GM12878 (cell line): Measurements from ENCODE around the gene CCN6. TPM values are rescaled to one million over a fixed set of nuclear protein-coding genes. Genes with fewer than 3 reads are reported as not detected.

Source experiments
- ATAC-seq: fragments of 200-7000 bp; cut with Tn5 transposase; 3 replicates; pipeline ENCODE4 v1.9.1; 2020; ENCODE audit warnings: mild to moderate bottlenecking, moderate library complexity
- BruUV-seq: library from RNA; stranded (reverse); fragments of 400-500 nt; replicated peaks from 2 replicates; lab custom pipeline; 2021; lab: Mats Ljungman, UMichigan
- CTCF ChIA-PET: fragments of 300-600 bp; sonication (Branson Sonifier 250); formaldehyde crosslinking; extraction: SDS; loops from one replicate; lab custom pipeline; 2021; ENCODE audit warnings: inconsistent platforms; lab: Yijun Ruan, JAX
- POLR2A ChIA-PET: fragments of 350-600 bp; formaldehyde crosslinking; extraction: SDS; loops from one replicate; lab custom pipeline; 2021; ENCODE audit warnings: inconsistent platforms; lab: Charles Lee
- RAD21 ChIA-PET: fragments of 300-600 bp; sonication (Branson Sonifier 250); formaldehyde crosslinking; loops from one replicate; lab custom pipeline; 2023; ENCODE audit warnings: antibody characterized with exemption; ENCODE audit not compliant: unreplicated experiment; lab: Charles Lee
- SMC1A ChIA-PET: fragments of 300-600 bp; sonication (Branson Sonifier 250); formaldehyde crosslinking; loops from one replicate; lab custom pipeline; 2023; ENCODE audit not compliant: unreplicated experiment, uncharacterized antibody; lab: Charles Lee
- DNase-seq: peaks from one replicate; pipeline ENCODE4 v3.0.0-alpha.2; 2011; ENCODE audit warnings: low read depth, low spot score
- FAIRE-seq: peaks from 3 replicates; lab custom pipeline; 2011; peaks lifted over from hg19 to GRCh38; lab: Jason Lieb, UNC
- H2AFZ ChIP-seq: 2 replicates; pipeline ENCODE4 v1.6.0; 2011; ENCODE audit warnings: low read depth, low read length, control low read depth; ENCODE audit not compliant: control insufficient read depth
- H3K27ac ChIP-seq: 2 replicates; pipeline ENCODE4 v1.5.1; 2011; ENCODE audit warnings: control low read depth; ENCODE audit not compliant: control insufficient read depth, insufficient read depth
- H3K27me3 ChIP-seq, 2 experiments: replicated peaks in 1 of 2; 2 replicates each; pipeline versions ENCODE4 v1.6.0 to v1.6.1; 2011; ENCODE audit warnings: low read length in 1 of 2; ENCODE audit not compliant: control insufficient read depth in 2 of 2, insufficient read depth in 2 of 2
- H3K36me3 ChIP-seq, 2 experiments: 2 replicates each; pipeline ENCODE4 v1.5.1; 2011; ENCODE audit warnings: low read length in 1 of 2; ENCODE audit not compliant: control insufficient read depth in 2 of 2, insufficient read depth in 2 of 2
- H3K4me1 ChIP-seq: 2 replicates; pipeline ENCODE4 v1.6.1; 2011; ENCODE audit warnings: mild to moderate bottlenecking, low read length, moderate library complexity, mixed read lengths; ENCODE audit not compliant: control insufficient read depth, insufficient read depth
- H3K4me2 ChIP-seq: 2 replicates; pipeline ENCODE4 v1.6.0; 2011; ENCODE audit warnings: control low read depth; ENCODE audit not compliant: control insufficient read depth, insufficient read depth
- H3K4me3 ChIP-seq: fragments of 200-600 bp; sonication (generic); 2 replicates; pipeline ENCODE4 v1.5.1; 2016
- H3K79me2 ChIP-seq: 2 replicates; pipeline ENCODE4 v1.6.0; 2011; ENCODE audit warnings: low read length; ENCODE audit not compliant: control insufficient read depth, insufficient read depth
- H3K9ac ChIP-seq: 2 replicates; pipeline ENCODE4 v1.8.0; 2011; ENCODE audit warnings: low read length, control low read depth, mixed read lengths; ENCODE audit not compliant: control insufficient read depth, insufficient read depth
- H3K9me3 ChIP-seq: replicated peaks from 3 replicates; pipeline ENCODE4 v1.5.1; 2011; ENCODE audit warnings: mild to moderate bottlenecking, low read length; ENCODE audit not compliant: control insufficient read depth, insufficient read depth
- H4K20me1 ChIP-seq: 2 replicates; pipeline ENCODE4 v1.6.0; 2011; ENCODE audit not compliant: control insufficient read depth, insufficient read depth
- ASH2L ChIP-seq: fragments of 300-600, 200-600 bp; sonication (generic); IDR thresholded peaks from 2 replicates; pipeline ENCODE4 v1.6.1; 2017; ENCODE audit warnings: low read depth, mild to moderate bottlenecking, borderline replicate concordance
- ATF7 ChIP-seq: fragments of 450-650 bp; IDR thresholded peaks from 2 replicates; pipeline ENCODE4 v1.6.1; 2016; ENCODE audit warnings: low read depth, mild to moderate bottlenecking
- EED ChIP-seq: sonication (generic); IDR thresholded peaks from 2 replicates; pipeline ENCODE4 v1.6.1; 2016; ENCODE audit warnings: antibody characterized with exemption, low read depth
- EGR1 ChIP-seq, 2 experiments: IDR thresholded peaks; 1 replicate in 1 of 2; 2 replicates in 1 of 2; pipeline ENCODE4 v1.6.1; 2011 to 2012; ENCODE audit warnings: low read depth in 2 of 2, low read length in 2 of 2, borderline replicate concordance in 1 of 2, mild to moderate bottlenecking in 1 of 2, moderate library complexity in 1 of 2
- MXI1 ChIP-seq: fragments of 150-350 bp; IDR thresholded peaks from 2 replicates; pipeline ENCODE4 v1.6.1; 2011; ENCODE audit warnings: low read depth, mild to moderate bottlenecking, inconsistent platforms, low read length, improper control_type of control experiment
- NFIC ChIP-seq: IDR thresholded peaks from 2 replicates; pipeline ENCODE4 v1.6.1; 2012; ENCODE audit warnings: low read depth, mild to moderate bottlenecking, inconsistent platforms, low read length, moderate library complexity
- SRF ChIP-seq, 2 experiments: IDR thresholded peaks; 2 replicates each; pipeline ENCODE4 v1.6.1; 2011; ENCODE audit warnings: low read depth in 2 of 2, low read length in 2 of 2, mild to moderate bottlenecking in 1 of 2, moderate library complexity in 1 of 2
- TCF12 ChIP-seq: IDR thresholded peaks from 2 replicates; pipeline ENCODE4 v1.6.1; 2011; ENCODE audit warnings: low read depth, mild to moderate bottlenecking, low read length
- ZNF217 ChIP-seq: fragments of 450-650 bp; IDR thresholded peaks from 2 replicates; pipeline ENCODE4 v1.6.1; 2017; ENCODE audit warnings: antibody characterized with exemption, mild to moderate bottlenecking
- WGBS: methylation state at CpG from one replicate; pipeline ENCODE4 v1.1.6; 2016; ENCODE audit warnings: low lambda C conversion rate; ENCODE audit not compliant: insufficient replicate concordance, insufficient coverage; ENCODE audit errors: missing lambda C conversion rate; 5-methylcytosine and 5-hydroxymethylcytosine counted together
- in situ Hi-C: fragments of 300-500 bp; cut with MboI; formaldehyde crosslinking; loops from 9 replicates; pipeline ENCODE4 v1.14.3; 2018; ENCODE audit warnings: mixed read lengths
- intact Hi-C: fragments of 100-400 bp; cut with micrococcal nuclease; formaldehyde crosslinking; loops from one replicate; pipeline ENCODE4 v1.14.2; 2022; ENCODE audit not compliant: unreplicated experiment
- polyA plus RNA-seq, 11 experiments: library from polyadenylated mRNA; depleted of rRNA in 4 of 11; unstranded in 6 of 11; stranded (reverse) in 5 of 11; fragments of >200 nt; fragmentation: Nextera tagmentation in 4 of 11; fragmentation: Illumina TruSeq in 1 of 11; extraction: Ambion mirVana in 4 of 11; extraction: Trizol in 1 of 11; gene quantifications; 1 replicate in 1 of 11; 2 replicates in 10 of 11; pipeline versions ENCODE4 v1.2.1 to v1.2.3, GENCODE V29; 2011 to 2016; ENCODE audit warnings: inconsistent platforms in 2 of 11, missing spikeins in 2 of 11, low read depth in 1 of 11
- total RNA-seq, 4 experiments: library from RNA; depleted of rRNA in 3 of 4; stranded (reverse); fragments of >200 nt in 3 of 4; fragmentation: Illumina TruSeq in 1 of 4; extraction: Trizol in 1 of 4; gene quantifications; 2 replicates each; pipeline versions ENCODE4 v1.2.1 to v1.2.3, GENCODE V29; 2013 to 2021
- TF ChIP-seq, protein P1 (sequence below): IDR thresholded peaks from 2 replicates; pipeline ENCODE4 v1.6.1; 2011; ENCODE audit warnings: low read depth, mild to moderate bottlenecking, low read length, moderate library complexity, borderline replicate concordance; ENCODE audit errors: extremely low read depth
- TF ChIP-seq, protein P2 (sequence below): fragments of 450-650 bp; IDR thresholded peaks from 2 replicates; pipeline ENCODE4 v1.6.1; 2017; ENCODE audit warnings: antibody characterized with exemption, mild to moderate bottlenecking, moderate library complexity
- TF ChIP-seq, protein P3 (sequence below): fragments of 450-650 bp; formaldehyde crosslinking; IDR thresholded peaks from 2 replicates; pipeline ENCODE4 v1.5.0; 2022; ENCODE audit warnings: mild to moderate bottlenecking, missing genetic modification characterization

Gene CCN6
- total and polyA plus RNA-seq, 10 of the 15 experiments (the other 5 are each of a cell fraction or from before 2014, with no cell fraction given) = 0.05 to 0.24 (median 0.19) TPM; not detected in 5

DNA sequence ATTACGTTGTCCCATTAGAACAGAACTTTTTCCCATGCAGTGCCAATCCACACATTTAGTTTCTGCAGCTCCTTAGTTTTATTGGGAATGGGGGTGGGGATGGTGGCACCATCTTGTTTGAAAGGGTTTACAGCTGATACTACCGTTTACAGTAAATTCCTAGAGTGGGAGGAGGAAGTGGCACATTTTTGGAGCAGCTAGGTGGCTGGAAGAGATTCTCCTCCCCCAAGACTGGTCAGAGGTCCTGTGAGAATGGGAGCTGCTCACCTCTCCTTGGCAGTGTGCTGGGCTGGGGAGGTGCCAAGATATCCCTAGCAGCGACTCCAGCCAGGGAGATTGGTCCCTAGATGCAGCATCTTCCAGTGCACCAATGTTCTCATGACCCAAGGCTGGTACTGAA is 12.4 kb upstream of the CCN6 start (continued):
- TF ChIP-seq, protein P1, sequence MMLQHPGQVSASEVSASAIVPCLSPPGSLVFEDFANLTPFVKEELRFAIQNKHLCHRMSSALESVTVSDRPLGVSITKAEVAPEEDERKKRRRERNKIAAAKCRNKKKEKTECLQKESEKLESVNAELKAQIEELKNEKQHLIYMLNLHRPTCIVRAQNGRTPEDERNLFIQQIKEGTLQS = no peak
- TF ChIP-seq TCF12 = no peak

DNA sequence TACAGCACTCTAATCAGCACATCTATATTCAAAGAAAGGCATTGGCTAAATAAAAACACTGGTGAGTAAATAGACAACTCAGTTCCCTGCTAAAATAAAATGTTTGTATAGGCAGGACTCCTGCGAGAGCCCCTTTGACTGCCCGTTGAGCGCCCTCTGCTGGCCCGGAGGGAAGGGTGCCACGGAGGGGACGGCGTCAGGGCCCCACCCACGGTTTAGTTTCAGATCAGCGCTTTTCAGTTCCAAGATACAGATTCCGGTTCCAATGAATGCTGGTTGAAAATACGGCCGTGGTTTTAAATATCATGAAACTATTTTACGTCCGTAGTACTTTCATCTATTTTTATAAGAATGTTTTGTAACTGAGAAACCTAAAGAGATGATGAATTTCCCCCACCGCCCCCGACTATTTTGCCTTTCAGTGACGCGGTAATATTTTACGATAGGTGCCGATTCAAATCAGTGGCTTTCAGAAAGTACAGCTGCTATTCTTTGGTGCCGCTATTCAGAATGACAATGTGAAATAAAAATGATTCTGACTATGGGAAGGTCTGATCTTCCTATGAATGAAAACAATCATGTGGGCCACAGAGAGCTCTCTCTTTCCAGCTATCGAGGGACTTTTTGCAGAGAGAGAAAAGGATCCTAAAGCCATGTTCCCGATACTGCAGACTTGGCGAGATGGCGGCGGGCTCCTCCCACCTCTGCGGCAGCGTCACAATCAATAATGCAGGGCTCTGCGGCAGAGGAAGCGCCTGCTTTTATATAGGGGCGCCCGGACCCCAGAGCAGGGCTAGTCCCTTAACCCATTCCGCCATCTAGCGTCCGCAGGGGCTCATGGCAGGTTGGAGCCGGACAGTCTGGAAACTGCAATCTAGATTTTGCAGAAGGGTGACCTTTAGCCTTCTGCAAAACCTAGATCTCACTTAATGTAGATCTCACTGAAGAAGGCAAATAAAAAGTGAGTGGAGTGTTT is 10.6 kb upstream of the CCN6 start:
- peak; percentile 97 for FAIRE-seq
- RAD21 ChIA-PET = interaction anchor here (0.6 to 3.4 kb wide), 31 partner anchors 7 to 1860 kb away, joined by 3 to 40 read pairs (median 4); partner anchors contain the start of gene TRAF3IP2
- no peak for TF ChIP-seq ATF7
- 0 out of 2 replicates have a peak, but pooled peaks have one; percentile 12 for TF ChIP-seq ZNF217
- TF ChIP-seq ASH2L = no peak
- TF ChIP-seq, protein P2, sequence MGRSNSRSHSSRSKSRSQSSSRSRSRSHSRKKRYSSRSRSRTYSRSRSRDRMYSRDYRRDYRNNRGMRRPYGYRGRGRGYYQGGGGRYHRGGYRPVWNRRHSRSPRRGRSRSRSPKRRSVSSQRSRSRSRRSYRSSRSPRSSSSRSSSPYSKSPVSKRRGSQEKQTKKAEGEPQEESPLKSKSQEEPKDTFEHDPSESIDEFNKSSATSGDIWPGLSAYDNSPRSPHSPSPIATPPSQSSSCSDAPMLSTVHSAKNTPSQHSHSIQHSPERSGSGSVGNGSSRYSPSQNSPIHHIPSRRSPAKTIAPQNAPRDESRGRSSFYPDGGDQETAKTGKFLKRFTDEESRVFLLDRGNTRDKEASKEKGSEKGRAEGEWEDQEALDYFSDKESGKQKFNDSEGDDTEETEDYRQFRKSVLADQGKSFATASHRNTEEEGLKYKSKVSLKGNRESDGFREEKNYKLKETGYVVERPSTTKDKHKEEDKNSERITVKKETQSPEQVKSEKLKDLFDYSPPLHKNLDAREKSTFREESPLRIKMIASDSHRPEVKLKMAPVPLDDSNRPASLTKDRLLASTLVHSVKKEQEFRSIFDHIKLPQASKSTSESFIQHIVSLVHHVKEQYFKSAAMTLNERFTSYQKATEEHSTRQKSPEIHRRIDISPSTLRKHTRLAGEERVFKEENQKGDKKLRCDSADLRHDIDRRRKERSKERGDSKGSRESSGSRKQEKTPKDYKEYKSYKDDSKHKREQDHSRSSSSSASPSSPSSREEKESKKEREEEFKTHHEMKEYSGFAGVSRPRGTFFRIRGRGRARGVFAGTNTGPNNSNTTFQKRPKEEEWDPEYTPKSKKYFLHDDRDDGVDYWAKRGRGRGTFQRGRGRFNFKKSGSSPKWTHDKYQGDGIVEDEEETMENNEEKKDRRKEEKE = no peak
- TF ChIP-seq, protein P3, sequence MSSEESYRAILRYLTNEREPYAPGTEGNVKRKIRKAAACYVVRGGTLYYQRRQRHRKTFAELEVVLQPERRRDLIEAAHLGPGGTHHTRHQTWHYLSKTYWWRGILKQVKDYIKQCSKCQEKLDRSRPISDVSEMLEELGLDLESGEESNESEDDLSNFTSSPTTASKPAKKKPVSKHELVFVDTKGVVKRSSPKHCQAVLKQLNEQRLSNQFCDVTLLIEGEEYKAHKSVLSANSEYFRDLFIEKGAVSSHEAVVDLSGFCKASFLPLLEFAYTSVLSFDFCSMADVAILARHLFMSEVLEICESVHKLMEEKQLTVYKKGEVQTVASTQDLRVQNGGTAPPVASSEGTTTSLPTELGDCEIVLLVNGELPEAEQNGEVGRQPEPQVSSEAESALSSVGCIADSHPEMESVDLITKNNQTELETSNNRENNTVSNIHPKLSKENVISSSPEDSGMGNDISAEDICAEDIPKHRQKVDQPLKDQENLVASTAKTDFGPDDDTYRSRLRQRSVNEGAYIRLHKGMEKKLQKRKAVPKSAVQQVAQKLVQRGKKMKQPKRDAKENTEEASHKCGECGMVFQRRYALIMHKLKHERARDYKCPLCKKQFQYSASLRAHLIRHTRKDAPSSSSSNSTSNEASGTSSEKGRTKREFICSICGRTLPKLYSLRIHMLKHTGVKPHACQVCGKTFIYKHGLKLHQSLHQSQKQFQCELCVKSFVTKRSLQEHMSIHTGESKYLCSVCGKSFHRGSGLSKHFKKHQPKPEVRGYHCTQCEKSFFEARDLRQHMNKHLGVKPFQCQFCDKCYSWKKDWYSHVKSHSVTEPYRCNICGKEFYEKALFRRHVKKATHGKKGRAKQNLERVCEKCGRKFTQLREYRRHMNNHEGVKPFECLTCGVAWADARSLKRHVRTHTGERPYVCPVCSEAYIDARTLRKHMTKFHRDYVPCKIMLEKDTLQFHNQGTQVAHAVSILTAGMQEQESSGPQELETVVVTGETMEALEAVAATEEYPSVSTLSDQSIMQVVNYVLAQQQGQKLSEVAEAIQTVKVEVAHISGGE (CRISPR knock-in tag) = no peak
- peak; percentile 61; the same call in 1 of the 2 replicates for TF ChIP-seq MXI1
- TF ChIP-seq NFIC = peak; percentile 65
- peak in 1 of 2 experiments; percentile 46; a peak in 1 of 4 replicates for TF ChIP-seq SRF (IDR thresholded peaks at IDR 0.05; ENCODE audit: low read depth in 2 of 2, low read length in 2 of 2)
- peak in 1 of 2 experiments; percentile 74; a peak in 2 of 3 replicates for TF ChIP-seq EGR1 (IDR thresholded peaks at IDR 0.05; ENCODE audit: borderline replicate concordance in 1 of 2, low read depth in 2 of 2, low read length in 2 of 2)
- TF ChIP-seq EED = no peak

More for the DNA sequence above, 10.6 kb upstream of the CCN6 start:
- no peaks in the 10 kb centered on the region for H3K4me1 ChIP-seq
- CTCF ChIA-PET = interaction anchor here (0.6 to 9.4 kb wide), 99 partner anchors 12 to 1505 kb away, joined by 3 to 96 read pairs (median 4); partner anchors contain the start of genes FAM229B, TRAF3IP2 and TUBE1
- under 1% methylated on average over 36 of the region's 36 CpGs for WGBS
- in situ Hi-C loops (no loop called here), intact Hi-C loops (loop anchor here (1.0 to 5.0 kb wide), 12 partner anchors 46 to 1033 kb away; a partner anchor contains a TSS)
- peak overlapping the region; percentile 51 for H3K27ac ChIP-seq
- H3K9me3 ChIP-seq = no peaks in the 10 kb centered on the region
- ATAC-seq (peak; percentile 97), DNase-seq (peak; percentile 45)
- H3K36me3 ChIP-seq = no peaks in the 10 kb centered on the region
- SMC1A ChIA-PET = interaction anchor here (0.7 to 6.6 kb wide), 23 partner anchors 11 to 1032 kb away, joined by 3 to 54 read pairs (median 4); partner anchors contain the start of genes FAM229B and TUBE1
- no TSS peak for BruUV-seq
- H4K20me1 ChIP-seq = no peaks in the 10 kb centered on the region
- H3K4me2 ChIP-seq = peak overlapping the region; percentile 56
- H3K27me3 ChIP-seq = no peaks in the 10 kb centered on the region
- no peaks in the 10 kb centered on the region for H3K79me2 ChIP-seq
- POLR2A ChIA-PET = interaction anchor here (0.6 to 1.1 kb wide), 5 partner anchors 21 to 396 kb away, joined by 3 to 6 read pairs (median 4); no protein-coding TSS in a partner anchor
- H2AFZ ChIP-seq = peak overlapping the region; percentile 90
- peak overlapping the region; percentile 94 for H3K4me3 ChIP-seq
- peak overlapping the region; percentile 54 for H3K9ac ChIP-seq
